Endothelial cell of umbilical vein (primary cell): ENCODE data around the gene EHF. TPM values are rescaled to one million over a fixed set of nuclear protein-coding genes. Genes with fewer than 3 reads are reported as not detected.
A peak's percentile ranks its signal among the peaks of the same experiment; 100 is the strongest.

Experiments used
- BruUV-seq: library from RNA; stranded (reverse); fragments of 400-500 nt; replicated peaks from 2 replicates; lab custom pipeline; 2021; lab: Mats Ljungman, UMichigan
- CTCF ChIA-PET: fragments of 300-600, 350-600 bp; sonication (Branson Sonifier 250); formaldehyde crosslinking; loops from one replicate; lab custom pipeline; 2021; ENCODE audit warnings: antibody characterized with exemption, inconsistent platforms; lab: Charles Lee
- POLR2A ChIA-PET: fragments of 300-600, 350-600 bp; sonication (Branson Sonifier 250); formaldehyde crosslinking; loops from one replicate; lab custom pipeline; 2021; ENCODE audit warnings: antibody characterized with exemption, inconsistent platforms; lab: Charles Lee
- DNase-seq: peaks from one replicate; pipeline ENCODE4 v3.0.0-alpha.2; 2011; ENCODE audit warnings: low read depth, low spot score
- FAIRE-seq: peaks from 2 replicates; lab custom pipeline; 2011; peaks lifted over from hg19 to GRCh38; lab: Jason Lieb, UNC
- H2AFZ ChIP-seq: 2 replicates; pipeline ENCODE4 v1.6.0; 2012; ENCODE audit warnings: low read depth, low read length, control low read depth, inconsistent platforms
- H3K27ac ChIP-seq: 2 replicates; pipeline ENCODE4 v1.5.1; 2011; ENCODE audit warnings: low read depth, mild to moderate bottlenecking, control low read depth, low read length, moderate library complexity; ENCODE audit not compliant: insufficient read depth
- H3K27me3 ChIP-seq, 2 experiments: 2 replicates each; pipeline versions ENCODE4 v1.6.0 to v1.6.1; 2011; ENCODE audit warnings: low read length in 2 of 2, mixed read lengths in 1 of 2; ENCODE audit not compliant: control insufficient read depth in 2 of 2, insufficient read depth in 2 of 2
- H3K36me3 ChIP-seq, 2 experiments: 2 replicates in 1 of 2; 3 replicates in 1 of 2; pipeline ENCODE4 v1.5.1; 2011; ENCODE audit warnings: low read length in 2 of 2, mild to moderate bottlenecking in 1 of 2, moderate library complexity in 1 of 2; ENCODE audit not compliant: control insufficient read depth in 2 of 2, insufficient read depth in 2 of 2; ENCODE audit errors: extremely low read depth in 1 of 2
- H3K4me1 ChIP-seq: 3 replicates; pipeline ENCODE4 v1.5.1; 2011; ENCODE audit warnings: mild to moderate bottlenecking, low read length; ENCODE audit not compliant: control insufficient read depth, insufficient read depth; ENCODE audit errors: extremely low read depth
- H3K4me2 ChIP-seq: 2 replicates; pipeline ENCODE4 v1.6.1; 2011; ENCODE audit warnings: low read length, control low read depth, mixed read lengths; ENCODE audit not compliant: insufficient read depth
- H3K4me3 ChIP-seq, 3 experiments: fragments of 200-600 bp in 1 of 3; sonication (generic), shearing (Covaris generic) in 1 of 3; replicated peaks in 1 of 3; 2 replicates each; pipeline ENCODE4 v1.5.1; 2011 to 2016; ENCODE audit warnings: control low read depth in 3 of 3, low read length in 3 of 3, mild to moderate bottlenecking in 2 of 3, inconsistent platforms in 1 of 3, low read depth in 1 of 3, moderate library complexity in 1 of 3; ENCODE audit not compliant: insufficient read depth in 1 of 3
- H3K79me2 ChIP-seq: 2 replicates; pipeline ENCODE4 v1.6.0; 2012; ENCODE audit warnings: low read length, inconsistent platforms; ENCODE audit not compliant: control insufficient read depth, insufficient read depth
- H3K9ac ChIP-seq: replicated peaks from 2 replicates; pipeline ENCODE3; 2011; ENCODE audit warnings: low read length, control low read depth; ENCODE audit not compliant: insufficient read depth; ENCODE audit errors: extremely low read depth
- H3K9me1 ChIP-seq: replicated peaks from 3 replicates; pipeline ENCODE4 v1.6.0; 2011; ENCODE audit warnings: mild to moderate bottlenecking, low read length; ENCODE audit not compliant: control insufficient read depth, insufficient read depth; ENCODE audit errors: extremely low read depth
- H3K9me3 ChIP-seq: replicated peaks from 2 replicates; pipeline ENCODE4 v1.5.1; 2012; ENCODE audit warnings: low read length, inconsistent platforms; ENCODE audit not compliant: control insufficient read depth, insufficient read depth
- H4K20me1 ChIP-seq: replicated peaks from 2 replicates; pipeline ENCODE3; 2011; ENCODE audit warnings: mild to moderate bottlenecking, low read length; ENCODE audit not compliant: control insufficient read depth, insufficient read depth; ENCODE audit errors: extremely low read depth
- CTCF ChIP-seq, 2 donors: IDR thresholded peaks; 1 replicate in 1 of 2; 2 replicates in 1 of 2; pipeline ENCODE4 v1.5.1; 2011; ENCODE audit warnings: low read length in 2 of 2, mild to moderate bottlenecking in 2 of 2, moderate library complexity in 2 of 2, control low read depth in 1 of 2, inconsistent platforms in 1 of 2, low read depth in 1 of 2; ENCODE audit not compliant: insufficient read depth in 1 of 2; ENCODE audit errors: extremely low read depth in 1 of 2
- EZH2 ChIP-seq: IDR thresholded peaks from 2 replicates; pipeline ENCODE4 v1.6.1; 2012; ENCODE audit warnings: borderline replicate concordance, low read depth, mild to moderate bottlenecking, moderate library complexity, low read length, inconsistent platforms; ENCODE audit not compliant: severe bottlenecking
- FOS ChIP-seq: IDR thresholded peaks from 2 replicates; pipeline ENCODE4 v1.6.1; 2011; ENCODE audit warnings: mild to moderate bottlenecking, low read length, moderate library complexity, borderline replicate concordance; ENCODE audit not compliant: insufficient read depth
- GATA2 ChIP-seq: IDR thresholded peaks from 2 replicates; pipeline ENCODE4 v1.7.0; 2011; ENCODE audit warnings: low read depth, mild to moderate bottlenecking, moderate library complexity, mixed read lengths, low read length; ENCODE audit not compliant: insufficient read length, insufficient read depth
- JUN ChIP-seq: IDR thresholded peaks from 2 replicates; pipeline ENCODE4 v1.6.1; 2011; ENCODE audit warnings: borderline replicate concordance, low read depth; ENCODE audit not compliant: insufficient read length, insufficient read depth
- MAX ChIP-seq: IDR thresholded peaks from 2 replicates; pipeline ENCODE4 v1.6.1; 2011; ENCODE audit not compliant: insufficient read depth, insufficient read length
- MYC ChIP-seq: IDR thresholded peaks from one replicate; pipeline ENCODE4 v1.6.1; 2011; ENCODE audit warnings: mild to moderate bottlenecking, low read depth, low read length
- POLR2A ChIP-seq: IDR thresholded peaks from 2 replicates; pipeline ENCODE4 v1.6.1; 2012; ENCODE audit warnings: low read depth, mild to moderate bottlenecking, control low read depth, low read length
- POLR2AphosphoS5 ChIP-seq: IDR thresholded peaks from 2 replicates; pipeline ENCODE4 v1.6.1; 2012; ENCODE audit warnings: low read depth, mild to moderate bottlenecking, control low read depth, low read length, moderate library complexity; ENCODE audit not compliant: insufficient read depth
- dilution Hi-C: fragments of 300-500 bp; cut with MboI; formaldehyde crosslinking; loops from one replicate; pipeline ENCODE4 v1.15.0; 2019; ENCODE audit warnings: low sequenced_read_pairs; ENCODE audit not compliant: extremely low pct_ligation_motif_present
- intact Hi-C: fragments of 100-400 bp; cut with micrococcal nuclease; formaldehyde crosslinking; loops from one replicate; pipeline ENCODE4 v1.10.0; 2022
- polyA plus RNA-seq, 4 experiments: library from polyadenylated mRNA; depleted of rRNA in 3 of 4; stranded (reverse) in 3 of 4; unstranded in 1 of 4; fragments of >200 nt; gene quantifications; 2 replicates each; pipeline versions ENCODE4 v1.2.1 to v1.2.3, GENCODE V29; 2011 to 2012; ENCODE audit warnings: missing spikeins in 1 of 4
- total RNA-seq: library from RNA; stranded (reverse); gene quantifications from 2 replicates; pipeline ENCODE4 v1.2.3, GENCODE V29; 2021

EHF gene
- total and polyA plus RNA-seq, 2 donors (not counting 3 experiments of a cell fraction or from before 2014, with no cell fraction given): not detected

- Histone ChIP-seq H3K36me3 (no peaks in the 10 kb centered on the region), H3K4me1 (no peaks in the 10 kb centered on the region), H3K9ac (no peak overlapping the region), H3K4me2 (no peak overlapping the region), H2AFZ (no peak overlapping the region), H4K20me1 (no peaks in the 10 kb centered on the region), H3K27ac (no peak overlapping the region), H3K9me3 (no peaks in the 10 kb centered on the region), H3K79me2 (no peaks in the 10 kb centered on the region), H3K27me3 (no peaks in the 10 kb centered on the region), H3K9me1 (no peaks in the 10 kb centered on the region), H3K4me3 (no peak overlapping the region)
- POLR2A ChIA-PET: no interaction called here
- BruUV-seq: no TSS peak
- TF ChIP-seq POLR2A (no peak), GATA2 (no peak), CTCF (IDR thresholded peaks at IDR 0.05; ENCODE audit: extremely low read depth in 1 of 2, insufficient read depth in 1 of 2, low read depth in 1 of 2, low read length in 2 of 2) (no peak), FOS (no peak), POLR2AphosphoS5 (no peak), MAX (no peak), EZH2 (no peak), MYC (no peak), JUN (no peak)
- DNase-seq: peak; percentile 16
- CTCF ChIA-PET: no interaction called here
- intact Hi-C loops (no loop called here), dilution Hi-C loops (no loop called here)
- no peak for FAIRE-seq
Measured at GRCh38 chr11:34651551-34651950, 30.7 kb downstream of the EHF start.
